ENCODE measurements around the gene DDTL.

DNA sequence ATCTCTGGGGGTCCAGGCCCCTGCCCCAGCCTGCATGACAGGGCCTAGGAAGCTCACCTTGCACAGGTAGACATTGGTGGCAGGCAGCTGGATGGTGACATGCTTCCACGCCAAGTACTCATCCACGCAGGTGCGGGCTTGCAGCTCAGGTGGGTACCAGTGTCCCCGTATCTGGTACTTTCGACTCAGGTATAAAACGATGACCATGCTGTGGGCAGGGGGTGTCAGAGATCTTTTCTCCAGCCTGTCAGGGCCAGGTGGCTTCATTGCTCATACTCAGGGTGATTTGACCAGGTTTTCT, 40.2 kb downstream of the DDTL start:
- TF ChIP-seq MTA3 (IDR thresholded peaks at IDR 0.05; ENCODE audit: borderline replicate concordance) (no peak), RNF2 (IDR thresholded peaks at IDR 0.05) (no peak)
